SK-N-MC (cell line): Measurements from ENCODE around the gene XCR1.

Experiments
- EZH2 ChIP-seq: fragments of 200-600 bp; sonication (generic); IDR thresholded peaks from one replicate; pipeline ENCODE4 v1.6.1; 2017; ENCODE audit warnings: antibody characterized with exemption
- FOXP2 ChIP-seq: optimal IDR thresholded peaks from 2 replicates; pipeline ENCODE3; 2011; ENCODE audit warnings: mild to moderate bottlenecking, moderate library complexity; ENCODE audit not compliant: insufficient read depth; ENCODE audit errors: extremely low read length, control extremely low read depth
- POLR2AphosphoS5 ChIP-seq: IDR thresholded peaks from 2 replicates; pipeline ENCODE4 v1.6.1; 2012; ENCODE audit warnings: mild to moderate bottlenecking, low read depth, low read length, borderline replicate concordance

- no peak for TF ChIP-seq POLR2AphosphoS5
- TF ChIP-seq EZH2, result no peak
- no peak for TF ChIP-seq FOXP2
Observed at GRCh38 chr3:45985532-45986302, 41.6 kb downstream of the XCR1 start.
